ENCODE results near the gene NFE2L1. TPM values are rescaled to one million over a fixed set of nuclear protein-coding genes. Genes with fewer than 3 reads are reported as not detected.

Gene NFE2L1
- total RNA-seq, 6 experiments from 2014 or later: 63.1 to 156 (median 117) TPM

DNA sequence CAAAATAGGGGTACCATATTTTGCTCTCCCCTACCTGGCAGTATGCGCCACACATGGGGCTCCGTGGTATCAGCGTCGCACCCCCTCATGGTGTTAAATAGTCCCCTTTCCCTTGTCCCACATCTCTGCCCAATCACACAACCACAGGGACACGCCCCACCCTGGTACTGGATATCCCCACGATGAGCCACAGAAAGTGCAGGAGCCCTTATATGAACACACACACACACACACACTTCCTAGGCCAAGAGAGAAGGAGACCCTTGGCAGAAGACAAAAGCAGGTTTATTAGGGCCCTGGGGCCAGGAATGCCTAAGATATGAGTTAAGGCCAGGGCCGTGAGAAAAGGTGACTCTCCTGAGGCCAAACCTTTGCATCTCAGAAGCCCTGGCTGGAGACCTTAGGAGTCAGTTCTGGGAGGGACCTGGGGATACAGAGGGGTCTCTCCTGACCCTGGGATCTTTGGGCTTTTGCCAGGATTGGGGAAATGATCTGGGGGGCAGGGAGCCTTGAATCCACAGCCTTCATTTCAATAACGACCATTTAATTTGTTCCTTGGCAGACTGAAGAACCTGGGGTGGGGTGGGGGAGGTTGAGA is 22.2 kb upstream of the NFE2L1 start:
- H3K27me3 ChIP-seq: no peaks in the 10 kb centered on the region
- no peak for DNase-seq
- no peak for ATAC-seq
- WGBS (ENCODE audit: insufficient coverage, low coverage, low lambda C conversion rate, missing lambda C conversion rate): 32% methylated on average over 7 of the region's 8 CpGs
- intact Hi-C loops (cut with DNase I): loop anchor here (5.0 kb wide), 1 partner anchor 46 kb away; no protein-coding TSS in a partner anchor
- no peaks in the 10 kb centered on the region for H3K36me3 ChIP-seq
- no peak for TF ChIP-seq POLR2A (IDR thresholded peaks at IDR 0.05)
- TF ChIP-seq, protein P1, sequence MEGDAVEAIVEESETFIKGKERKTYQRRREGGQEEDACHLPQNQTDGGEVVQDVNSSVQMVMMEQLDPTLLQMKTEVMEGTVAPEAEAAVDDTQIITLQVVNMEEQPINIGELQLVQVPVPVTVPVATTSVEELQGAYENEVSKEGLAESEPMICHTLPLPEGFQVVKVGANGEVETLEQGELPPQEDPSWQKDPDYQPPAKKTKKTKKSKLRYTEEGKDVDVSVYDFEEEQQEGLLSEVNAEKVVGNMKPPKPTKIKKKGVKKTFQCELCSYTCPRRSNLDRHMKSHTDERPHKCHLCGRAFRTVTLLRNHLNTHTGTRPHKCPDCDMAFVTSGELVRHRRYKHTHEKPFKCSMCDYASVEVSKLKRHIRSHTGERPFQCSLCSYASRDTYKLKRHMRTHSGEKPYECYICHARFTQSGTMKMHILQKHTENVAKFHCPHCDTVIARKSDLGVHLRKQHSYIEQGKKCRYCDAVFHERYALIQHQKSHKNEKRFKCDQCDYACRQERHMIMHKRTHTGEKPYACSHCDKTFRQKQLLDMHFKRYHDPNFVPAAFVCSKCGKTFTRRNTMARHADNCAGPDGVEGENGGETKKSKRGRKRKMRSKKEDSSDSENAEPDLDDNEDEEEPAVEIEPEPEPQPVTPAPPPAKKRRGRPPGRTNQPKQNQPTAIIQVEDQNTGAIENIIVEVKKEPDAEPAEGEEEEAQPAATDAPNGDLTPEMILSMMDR (IDR thresholded peaks at IDR 0.05): no peak
- H3K4me1 ChIP-seq: peaks cover 0 to 33% (median 15%) of the 10 kb centered on the region in 4 donors
- peak overlapping the region in 1 of 3 donors; percentile 29 for H3K27ac ChIP-seq
- H3K4me3 ChIP-seq: peak overlapping the region in 2 of 3 donors; percentile 30 to 48
- no peaks in the 10 kb centered on the region for H3K9me3 ChIP-seq

DNA sequence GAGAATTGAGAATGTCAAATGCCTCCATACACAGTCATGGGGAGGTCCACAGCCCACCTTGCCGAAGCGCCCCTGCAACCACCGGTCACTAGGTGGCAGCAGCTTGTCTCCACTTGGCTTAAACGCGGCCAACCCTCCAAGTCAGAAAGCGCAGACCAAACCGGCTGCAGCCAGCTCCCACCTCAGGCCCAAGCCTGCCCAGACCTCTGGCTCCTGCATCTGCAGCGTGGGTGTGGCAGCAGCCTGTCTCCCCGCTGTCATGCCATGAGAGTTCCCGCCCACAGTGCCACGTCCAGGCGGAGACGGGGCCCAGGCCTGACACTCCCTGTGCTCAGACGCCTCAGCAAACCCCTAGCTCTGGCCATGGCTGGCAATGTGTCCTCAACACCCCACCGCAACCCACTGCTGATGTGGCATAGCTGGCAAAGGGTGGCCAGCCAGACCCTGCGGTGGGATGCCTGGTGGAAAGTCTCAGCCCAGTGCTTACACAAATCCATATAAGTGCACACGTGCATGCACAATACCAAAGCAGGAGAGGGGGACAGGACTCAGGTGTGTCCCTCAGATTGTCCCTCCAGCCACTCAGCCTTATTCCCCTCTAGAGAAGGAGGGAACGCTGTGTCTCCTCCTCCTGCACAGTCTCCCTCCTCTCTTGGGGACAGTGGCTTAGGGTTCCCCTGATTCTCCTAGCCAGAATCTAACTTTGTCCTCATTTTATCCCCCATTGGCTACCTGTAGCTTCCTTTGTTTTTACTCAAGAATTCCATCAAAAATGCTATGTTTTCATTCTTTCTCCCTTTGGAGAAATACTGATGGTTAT is 21.4 kb upstream of the NFE2L1 start:
- Histone ChIP-seq H3K36me3 (no peaks in the 10 kb centered on the region), H3K27ac (no peak overlapping the region), H3K9me3 (no peaks in the 10 kb centered on the region), H3K4me3 (no peak overlapping the region), H3K27me3 (no peaks in the 10 kb centered on the region), H3K4me1 (peaks cover 0 to 33% (median 15%) of the 10 kb centered on the region in 4 donors)
- peak; percentile 85 to 88 (median 85) for DNase-seq
- no peak for TF ChIP-seq POLR2A (IDR thresholded peaks at IDR 0.05)
- TF ChIP-seq, protein P1 (IDR thresholded peaks at IDR 0.05): peak; percentile 80 to 87 (median 84)
- ATAC-seq: peak; percentile 42 to 52 (median 44)
- 25% methylated on average over 4 of the region's 18 CpGs for WGBS (ENCODE audit: insufficient coverage, low coverage, low lambda C conversion rate, missing lambda C conversion rate)
- intact Hi-C loops (cut with DNase I): loop anchor here (5.0 kb wide), 1 partner anchor 46 kb away; no protein-coding TSS in a partner anchor

DNA sequence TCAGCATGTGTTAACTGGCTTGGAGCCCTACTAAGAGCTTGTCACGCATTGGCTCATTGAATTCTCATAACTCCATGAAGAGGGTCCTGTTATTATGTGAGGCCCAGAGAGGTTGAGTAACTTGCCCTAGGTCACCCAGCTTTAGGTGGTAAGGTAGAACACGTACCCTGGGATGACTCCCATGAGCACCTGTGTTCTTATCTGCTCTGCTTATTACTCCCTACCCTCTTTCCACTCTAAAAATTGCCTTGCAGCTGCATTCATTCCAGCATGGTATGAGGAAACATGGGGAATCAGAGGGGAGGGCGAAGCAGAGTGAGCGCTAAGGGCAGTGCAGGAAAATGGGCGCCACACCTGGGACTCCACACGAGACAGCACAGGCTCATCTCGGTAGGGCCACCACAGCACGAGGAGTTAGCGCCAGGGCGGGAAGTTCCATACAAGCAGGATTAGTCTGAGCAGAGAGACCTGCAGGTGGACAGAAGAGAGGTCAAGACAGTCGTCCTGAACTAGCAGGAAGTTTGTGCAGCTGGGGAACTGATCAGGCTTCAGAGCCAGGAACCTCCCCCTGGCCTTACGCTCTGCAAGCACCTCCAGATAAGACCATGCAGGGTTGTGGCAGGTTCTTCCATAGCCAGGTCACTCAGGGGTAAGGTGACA is 20.7 kb upstream of the NFE2L1 start:
- Histone ChIP-seq H3K4me1 (peaks cover 0 to 33% (median 15%) of the 10 kb centered on the region in 4 donors), H3K27me3 (no peaks in the 10 kb centered on the region), H3K9me3 (no peaks in the 10 kb centered on the region), H3K27ac (no peak overlapping the region), H3K4me3 (no peak overlapping the region), H3K36me3 (no peaks in the 10 kb centered on the region)
- ATAC-seq (no peak), DNase-seq (no peak)
- intact Hi-C loops (cut with DNase I): loop anchor here (5.0 kb wide), 1 partner anchor 45 kb away; no protein-coding TSS in a partner anchor
- 87% methylated on average over 9 of the region's 12 CpGs for WGBS (ENCODE audit: insufficient coverage, low coverage, low lambda C conversion rate, missing lambda C conversion rate)
- TF ChIP-seq POLR2A (IDR thresholded peaks at IDR 0.05): no peak
- TF ChIP-seq, protein P1 (IDR thresholded peaks at IDR 0.05): no peak

DNA sequence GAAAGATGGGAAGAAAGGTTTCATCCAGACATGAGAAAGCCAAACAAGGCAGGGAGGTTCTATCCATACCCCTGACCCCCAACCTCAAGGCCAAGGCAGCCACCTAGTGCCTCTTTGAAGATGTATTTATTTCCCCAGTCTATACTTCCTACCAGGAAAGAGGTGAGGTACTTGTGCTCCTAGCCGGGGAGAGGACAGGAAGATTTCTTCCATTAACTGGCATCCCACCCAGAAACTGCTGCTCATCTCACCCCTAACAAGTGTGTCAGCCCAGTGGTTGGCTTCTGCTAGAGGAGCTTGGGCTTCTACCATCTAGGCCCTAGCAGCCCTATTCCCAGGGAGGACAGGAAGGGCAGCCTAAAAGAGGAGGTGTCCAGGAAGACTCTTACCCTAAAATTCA is 19.4 kb upstream of the NFE2L1 start:
- H3K27me3 ChIP-seq: no peaks in the 10 kb centered on the region
- no peaks in the 10 kb centered on the region for H3K9me3 ChIP-seq
- no peaks in the 10 kb centered on the region for H3K36me3 ChIP-seq
- peaks cover 0 to 27% (median 12%) of the 10 kb centered on the region in 4 donors for H3K4me1 ChIP-seq
- intact Hi-C loops (cut with DNase I): loop anchor here (5.0 kb wide), 1 partner anchor 44 kb away; no protein-coding TSS in a partner anchor
- ATAC-seq (no peak), DNase-seq (no peak)
- WGBS (ENCODE audit: insufficient coverage, low coverage, low lambda C conversion rate, missing lambda C conversion rate): 90% methylated on average over 1 of the region's 1 CpG
- no peak overlapping the region for H3K27ac ChIP-seq
- no peak overlapping the region for H3K4me3 ChIP-seq
- TF ChIP-seq POLR2A (IDR thresholded peaks at IDR 0.05): no peak
- TF ChIP-seq, protein P1 (IDR thresholded peaks at IDR 0.05): no peak

Measured in right lobe of liver (tissue), 6 donors.